B cell (primary cell): Measurements from ENCODE around the gene CTNND1.

Experiments
- CTCF ChIP-seq: fragments of 200-600 bp; IDR thresholded peaks from one replicate; pipeline ENCODE4 v1.8.0; 2022; ENCODE audit warnings: antibody characterized with exemption, mild to moderate bottlenecking
- EZH2 ChIP-seq: IDR thresholded peaks from 2 replicates; pipeline ENCODE4 v1.6.1; 2012; ENCODE audit warnings: borderline replicate concordance, low read depth, mild to moderate bottlenecking, moderate library complexity, low read length; ENCODE audit not compliant: insufficient read depth, poor library complexity, severe bottlenecking

DNA sequence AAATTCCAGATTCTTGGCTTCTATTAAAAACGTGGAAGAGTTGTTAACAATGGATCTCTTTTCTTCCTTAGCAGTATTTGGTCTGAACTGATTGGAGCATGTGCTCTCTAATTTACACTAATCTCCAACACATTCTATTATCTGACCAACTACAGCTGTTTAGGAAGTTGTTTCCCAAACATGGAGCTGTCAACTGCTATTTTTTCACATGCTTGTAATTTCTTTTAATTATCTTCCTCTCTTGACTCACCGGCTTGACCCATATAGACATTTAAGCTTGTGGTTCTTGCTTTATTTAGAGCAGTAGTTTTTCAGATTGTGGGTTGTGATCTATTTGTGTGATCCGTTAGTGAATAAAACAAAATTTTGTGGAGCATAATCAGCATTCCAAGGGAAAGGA lies 40.8 kb downstream of the CTNND1 start:
- TF ChIP-seq CTCF (no peak), EZH2 (no peak)
